Measurements from ENCODE around the gene PRKG1.

PRKG1 gene

GRCh38 chr10:51950371-51950995 lies 876.2 kb downstream of the PRKG1 start:
- Histone ChIP-seq H3K27ac (ENCODE audit: low read depth, low read length) (no peak overlapping the region), H3K4me3 (ENCODE audit: low read length) (no peak overlapping the region), H3K36me3 (ENCODE audit: control insufficient read depth, insufficient read depth, low read length) (no peaks in the 10 kb centered on the region), H3K79me1 (ENCODE audit: low read length) (no peaks in the 10 kb centered on the region), H3K4me2 (ENCODE audit: low read length) (no peak overlapping the region), H3K79me2 (ENCODE audit: control insufficient read depth, insufficient read depth, low read length) (no peaks in the 10 kb centered on the region), H4K5ac (ENCODE audit: low read length) (no peak overlapping the region), H3K4me1 (ENCODE audit: control insufficient read depth, low read depth, low read length) (no peaks in the 10 kb centered on the region), H3K4ac (ENCODE audit: low read depth, low read length) (no peak overlapping the region), H3K27me3 (ENCODE audit: insufficient read depth, low read length, poor library complexity) (no peaks in the 10 kb centered on the region), H3K23ac (ENCODE audit: low read length) (no peak overlapping the region), H2AK5ac (ENCODE audit: low read length) (no peak overlapping the region), H2BK15ac (replicated peaks; ENCODE audit: low read depth) (no peak overlapping the region), H3K56ac (ENCODE audit: low read length) (no peak overlapping the region), H3K18ac (ENCODE audit: low read length) (no peak overlapping the region), H2BK120ac (ENCODE audit: low read depth, low read length) (no peak overlapping the region), H4K8ac (ENCODE audit: low read depth, low read length) (no peak overlapping the region), H2BK5ac (ENCODE audit: low read length) (no peak overlapping the region), H3K9ac (ENCODE audit: low read length) (no peak overlapping the region)
- no CpG with 5 or more reads among the region's 10 CpGs for WGBS (ENCODE audit: extremely low coverage, insufficient coverage, low lambda C conversion rate)
- no peak for DNase-seq

- H3K9ac ChIP-seq (ENCODE audit: low read length): no peak overlapping the region
- no peak overlapping the region for H2BK120ac ChIP-seq (ENCODE audit: low read depth, low read length)
- no peak overlapping the region for H3K4me3 ChIP-seq (ENCODE audit: low read length)
- H2BK15ac ChIP-seq (replicated peaks; ENCODE audit: low read depth): no peak overlapping the region
- no peak overlapping the region for H3K56ac ChIP-seq (ENCODE audit: low read length)
- no peak overlapping the region for H2AK5ac ChIP-seq (ENCODE audit: low read length)
- DNase-seq: no peak
- no peaks in the 10 kb centered on the region for H3K4me1 ChIP-seq (ENCODE audit: control insufficient read depth, low read depth, low read length)
- H3K27ac ChIP-seq (ENCODE audit: low read depth, low read length): no peak overlapping the region
- no peak overlapping the region for H3K4me2 ChIP-seq (ENCODE audit: low read length)
- H3K23ac ChIP-seq (ENCODE audit: low read length): no peak overlapping the region
- WGBS (ENCODE audit: extremely low coverage, insufficient coverage, low lambda C conversion rate): no CpG with 5 or more reads among the region's 1 CpG
- no peak overlapping the region for H3K18ac ChIP-seq (ENCODE audit: low read length)
- no peaks in the 10 kb centered on the region for H3K27me3 ChIP-seq (ENCODE audit: insufficient read depth, low read length, poor library complexity)
- no peak overlapping the region for H2BK5ac ChIP-seq (ENCODE audit: low read length)
- no peaks in the 10 kb centered on the region for H3K79me1 ChIP-seq (ENCODE audit: low read length)
- no peak overlapping the region for H4K8ac ChIP-seq (ENCODE audit: low read depth, low read length)
- no peaks in the 10 kb centered on the region for H3K79me2 ChIP-seq (ENCODE audit: control insufficient read depth, insufficient read depth, low read length)
- no peak overlapping the region for H4K5ac ChIP-seq (ENCODE audit: low read length)
- no peak overlapping the region for H3K4ac ChIP-seq (ENCODE audit: low read depth, low read length)
- no peaks in the 10 kb centered on the region for H3K36me3 ChIP-seq (ENCODE audit: control insufficient read depth, insufficient read depth, low read length)
Observed at GRCh38 chr10:51950996-51951555, 876.8 kb downstream of the PRKG1 start.

- Histone ChIP-seq H2AK5ac (ENCODE audit: low read length) (no peak overlapping the region), H3K27ac (ENCODE audit: low read depth, low read length) (no peak overlapping the region), H4K5ac (ENCODE audit: low read length) (no peak overlapping the region), H2BK15ac (replicated peaks; ENCODE audit: low read depth) (no peak overlapping the region), H3K79me1 (ENCODE audit: low read length) (no peaks in the 10 kb centered on the region), H3K79me2 (ENCODE audit: control insufficient read depth, insufficient read depth, low read length) (no peaks in the 10 kb centered on the region), H3K4me3 (ENCODE audit: low read length) (no peak overlapping the region), H2BK120ac (ENCODE audit: low read depth, low read length) (no peak overlapping the region), H3K4me2 (ENCODE audit: low read length) (no peak overlapping the region), H3K4ac (ENCODE audit: low read depth, low read length) (no peak overlapping the region), H2BK5ac (ENCODE audit: low read length) (no peak overlapping the region), H3K56ac (ENCODE audit: low read length) (no peak overlapping the region), H4K8ac (ENCODE audit: low read depth, low read length) (no peak overlapping the region), H3K27me3 (ENCODE audit: insufficient read depth, low read length, poor library complexity) (no peaks in the 10 kb centered on the region), H3K18ac (ENCODE audit: low read length) (no peak overlapping the region), H3K23ac (ENCODE audit: low read length) (no peak overlapping the region), H3K36me3 (ENCODE audit: control insufficient read depth, insufficient read depth, low read length) (no peaks in the 10 kb centered on the region), H3K4me1 (ENCODE audit: control insufficient read depth, low read depth, low read length) (no peaks in the 10 kb centered on the region), H3K9ac (ENCODE audit: low read length) (no peak overlapping the region)
- WGBS (ENCODE audit: extremely low coverage, insufficient coverage, low lambda C conversion rate): no CpG with 5 or more reads among the region's 1 CpG
- DNase-seq: no peak
Observed at GRCh38 chr10:51951601-51952000, 877.3 kb downstream of the PRKG1 start.

- Histone ChIP-seq H3K27me3 (ENCODE audit: insufficient read depth, low read length, poor library complexity) (no peaks in the 10 kb centered on the region), H2BK120ac (ENCODE audit: low read depth, low read length) (no peak overlapping the region), H3K4me2 (ENCODE audit: low read length) (no peak overlapping the region), H3K56ac (ENCODE audit: low read length) (no peak overlapping the region), H3K4me3 (ENCODE audit: low read length) (no peak overlapping the region), H3K36me3 (ENCODE audit: control insufficient read depth, insufficient read depth, low read length) (no peaks in the 10 kb centered on the region), H2AK5ac (ENCODE audit: low read length) (no peak overlapping the region), H3K4me1 (ENCODE audit: control insufficient read depth, low read depth, low read length) (no peaks in the 10 kb centered on the region), H3K4ac (ENCODE audit: low read depth, low read length) (no peak overlapping the region), H2BK5ac (ENCODE audit: low read length) (no peak overlapping the region), H3K79me1 (ENCODE audit: low read length) (no peaks in the 10 kb centered on the region), H3K9ac (ENCODE audit: low read length) (no peak overlapping the region), H4K5ac (ENCODE audit: low read length) (no peak overlapping the region), H3K18ac (ENCODE audit: low read length) (no peak overlapping the region), H3K27ac (ENCODE audit: low read depth, low read length) (no peak overlapping the region), H3K23ac (ENCODE audit: low read length) (no peak overlapping the region), H2BK15ac (replicated peaks; ENCODE audit: low read depth) (no peak overlapping the region), H3K79me2 (ENCODE audit: control insufficient read depth, insufficient read depth, low read length) (no peaks in the 10 kb centered on the region), H4K8ac (ENCODE audit: low read depth, low read length) (no peak overlapping the region)
- DNase-seq: no peak
- WGBS (ENCODE audit: extremely low coverage, insufficient coverage, low lambda C conversion rate): no CpG with 5 or more reads among the region's 1 CpG
Observed at GRCh38 chr10:51952056-51952455, 877.8 kb downstream of the PRKG1 start.

- Histone ChIP-seq H3K9ac (ENCODE audit: low read length) (no peak overlapping the region), H3K4me1 (ENCODE audit: control insufficient read depth, low read depth, low read length) (no peaks in the 10 kb centered on the region)
Observed at GRCh38 chr10:51955696-51956095, 881.4 kb downstream of the PRKG1 start.

GRCh38 chr10:51956822-51957221 lies 882.5 kb downstream of the PRKG1 start:
- H3K9ac ChIP-seq (ENCODE audit: low read length): no peak overlapping the region
- H2BK5ac ChIP-seq (ENCODE audit: low read length): no peak overlapping the region
- H2AK5ac ChIP-seq (ENCODE audit: low read length): no peak overlapping the region
- H3K27me3 ChIP-seq (ENCODE audit: insufficient read depth, low read length, poor library complexity): no peaks in the 10 kb centered on the region
- H3K27ac ChIP-seq (ENCODE audit: low read depth, low read length): no peak overlapping the region
- no peak overlapping the region for H3K4ac ChIP-seq (ENCODE audit: low read depth, low read length)
- DNase-seq: no peak
- H2BK15ac ChIP-seq (replicated peaks; ENCODE audit: low read depth): no peak overlapping the region
- no peak overlapping the region for H3K4me2 ChIP-seq (ENCODE audit: low read length)
- H3K79me1 ChIP-seq (ENCODE audit: low read length): no peaks in the 10 kb centered on the region
- no peak overlapping the region for H3K4me3 ChIP-seq (ENCODE audit: low read length)
- no peak overlapping the region for H4K5ac ChIP-seq (ENCODE audit: low read length)
- H4K8ac ChIP-seq (ENCODE audit: low read depth, low read length): no peak overlapping the region
- H3K18ac ChIP-seq (ENCODE audit: low read length): no peak overlapping the region
- H3K79me2 ChIP-seq (ENCODE audit: control insufficient read depth, insufficient read depth, low read length): no peaks in the 10 kb centered on the region
- no peaks in the 10 kb centered on the region for H3K4me1 ChIP-seq (ENCODE audit: control insufficient read depth, low read depth, low read length)
- H3K23ac ChIP-seq (ENCODE audit: low read length): no peak overlapping the region
- H3K56ac ChIP-seq (ENCODE audit: low read length): no peak overlapping the region
- H3K36me3 ChIP-seq (ENCODE audit: control insufficient read depth, insufficient read depth, low read length): no peaks in the 10 kb centered on the region
- H2BK120ac ChIP-seq (ENCODE audit: low read depth, low read length): no peak overlapping the region

More at GRCh38 chr10:51955696-51956095, 881.4 kb downstream of the PRKG1 start:
- no peak overlapping the region for H2BK5ac ChIP-seq (ENCODE audit: low read length)
- no peak overlapping the region for H4K8ac ChIP-seq (ENCODE audit: low read depth, low read length)
- no peak overlapping the region for H3K4me2 ChIP-seq (ENCODE audit: low read length)
- H3K18ac ChIP-seq (ENCODE audit: low read length): no peak overlapping the region
- no peak overlapping the region for H3K4me3 ChIP-seq (ENCODE audit: low read length)
- H3K79me2 ChIP-seq (ENCODE audit: control insufficient read depth, insufficient read depth, low read length): no peaks in the 10 kb centered on the region
- no peaks in the 10 kb centered on the region for H3K79me1 ChIP-seq (ENCODE audit: low read length)
- H3K23ac ChIP-seq (ENCODE audit: low read length): no peak overlapping the region
- no peak overlapping the region for H2BK15ac ChIP-seq (replicated peaks; ENCODE audit: low read depth)
- H3K27ac ChIP-seq (ENCODE audit: low read depth, low read length): no peak overlapping the region
- no CpG with 5 or more reads among the region's 2 CpGs for WGBS (ENCODE audit: extremely low coverage, insufficient coverage, low lambda C conversion rate)
- no peak for DNase-seq
- no peaks in the 10 kb centered on the region for H3K36me3 ChIP-seq (ENCODE audit: control insufficient read depth, insufficient read depth, low read length)
- H2BK120ac ChIP-seq (ENCODE audit: low read depth, low read length): no peak overlapping the region
- H4K5ac ChIP-seq (ENCODE audit: low read length): no peak overlapping the region
- H3K27me3 ChIP-seq (ENCODE audit: insufficient read depth, low read length, poor library complexity): no peaks in the 10 kb centered on the region
- H3K4ac ChIP-seq (ENCODE audit: low read depth, low read length): no peak overlapping the region
- H3K56ac ChIP-seq (ENCODE audit: low read length): no peak overlapping the region
- H2AK5ac ChIP-seq (ENCODE audit: low read length): no peak overlapping the region
